Measurements from ENCODE around the gene TPK1.

TPK1 gene

GRCh38 chr7:144713850-144714249 is 122.0 kb downstream of the TPK1 start:
- DNase-seq = no peak

- DNase-seq = no peak
Measured at GRCh38 chr7:144710791-144711190, 125.1 kb downstream of the TPK1 start.

GRCh38 chr7:144709066-144709465 is 126.8 kb downstream of the TPK1 start:
- no peak for DNase-seq

GRCh38 chr7:144691240-144691639 is 144.6 kb downstream of the TPK1 start:
- no peak for DNase-seq

GRCh38 chr7:144682581-144683280 is 153.1 kb downstream of the TPK1 start:
- DNase-seq = no peak

- no peak for DNase-seq
Measured at GRCh38 chr7:144676492-144676891, 159.4 kb downstream of the TPK1 start.

- no peak for DNase-seq
Measured at GRCh38 chr7:144674550-144674949, 161.3 kb downstream of the TPK1 start.

- DNase-seq = no peak
Measured at GRCh38 chr7:144672869-144673268, 163.0 kb downstream of the TPK1 start.

GRCh38 chr7:144671429-144671828 is 164.4 kb downstream of the TPK1 start:
- DNase-seq = no peak

- no peak for DNase-seq
Measured at GRCh38 chr7:144670218-144670617, 165.6 kb downstream of the TPK1 start.

- no peak for DNase-seq
Measured at GRCh38 chr7:144668503-144668902, 167.3 kb downstream of the TPK1 start.

GRCh38 chr7:144665689-144666381 is 170.0 kb downstream of the TPK1 start:
- no peak for DNase-seq

- no peak for DNase-seq
Measured at GRCh38 chr7:144659211-144659610, 176.6 kb downstream of the TPK1 start.

- no peak for DNase-seq
Measured at GRCh38 chr7:144656965-144657517, 178.8 kb downstream of the TPK1 start.

GRCh38 chr7:144653449-144653848 is 182.4 kb downstream of the TPK1 start:
- DNase-seq = no peak

- no peak for DNase-seq
Measured at GRCh38 chr7:144650439-144650838, 185.4 kb downstream of the TPK1 start.

- no peak for DNase-seq
Measured at GRCh38 chr7:144649120-144649519, 186.7 kb downstream of the TPK1 start.

- DNase-seq = no peak
Measured at GRCh38 chr7:144641389-144642044, 194.3 kb downstream of the TPK1 start.

GRCh38 chr7:144632724-144633123 is 203.1 kb downstream of the TPK1 start:
- no peak for DNase-seq

- DNase-seq = no peak
Measured at GRCh38 chr7:144629598-144629997, 206.3 kb downstream of the TPK1 start.

- no peak for DNase-seq
Measured at GRCh38 chr7:144629011-144629410, 206.8 kb downstream of the TPK1 start.

- DNase-seq = no peak
Measured at GRCh38 chr7:144628176-144628575, 207.7 kb downstream of the TPK1 start.

GRCh38 chr7:144622745-144623144 is 213.1 kb downstream of the TPK1 start:
- DNase-seq = no peak

- DNase-seq = peak; percentile 64
Measured at GRCh38 chr7:144606261-144606660, 229.6 kb downstream of the TPK1 start.
